HG03095 (cell line): ENCODE measurements around the gene SMIM9.

ENCODE experiments used
- ATAC-seq: cut with Tn5 transposase; IDR thresholded peaks from one replicate; pipeline ENCODE4 v1.9.1; 2021; ENCODE audit warnings: moderate library complexity; ENCODE audit not compliant: unreplicated experiment

Gene SMIM9

GRCh38 chrX:154784149-154784995 lies 50.1 kb downstream of the SMIM9 start:
- no peak for ATAC-seq

- ATAC-seq, result no peak
These were observed 53.5 kb downstream of the SMIM9 start for GRCh38 chrX:154780968-154781367.

DNA sequence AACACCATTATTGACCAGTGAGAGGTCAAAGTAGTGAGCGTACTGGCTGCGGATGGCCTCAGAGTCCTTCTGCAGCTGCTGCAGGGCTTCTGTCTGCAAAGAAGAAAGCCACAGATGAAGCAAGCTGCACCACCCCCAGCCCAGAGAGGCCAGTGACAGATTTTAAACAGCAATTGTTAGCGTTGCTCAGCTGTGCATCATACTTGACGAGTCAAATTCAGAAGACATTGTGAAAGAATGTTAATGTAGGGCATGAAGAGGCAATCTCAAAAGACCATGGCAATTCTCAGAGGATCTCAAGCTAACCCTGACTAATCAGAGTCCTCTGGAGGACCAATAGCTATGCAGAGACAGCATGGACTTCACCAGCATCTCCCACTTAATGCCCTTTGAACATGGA lies 55.2 kb downstream of the SMIM9 start:
- ATAC-seq, result no peak

DNA sequence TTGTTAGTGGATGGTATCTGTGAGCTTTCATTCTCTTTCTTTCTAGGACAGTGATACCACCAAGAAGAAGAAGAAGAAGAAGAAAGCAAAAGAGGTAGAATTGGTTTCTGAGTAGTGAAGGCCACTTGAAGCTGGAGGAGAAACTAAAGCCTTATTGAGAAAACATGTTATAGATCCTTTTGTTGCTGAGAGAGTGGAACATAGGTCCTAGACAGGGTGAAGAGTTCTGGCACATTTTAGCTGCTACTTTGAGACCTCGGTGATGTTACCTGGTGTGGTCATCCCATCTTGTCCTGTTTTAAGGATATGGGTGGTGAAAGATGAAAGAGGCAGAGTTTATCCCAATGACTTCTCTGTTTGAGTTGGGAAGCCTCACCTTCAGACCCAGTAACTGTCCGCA lies 57.7 kb downstream of the SMIM9 start:
- ATAC-seq, result no peak

GRCh38 chrX:154775419-154776349 lies 58.8 kb downstream of the SMIM9 start:
- ATAC-seq, result no peak

GRCh38 chrX:154774622-154775021 lies 59.8 kb downstream of the SMIM9 start:
- no peak for ATAC-seq
